Duodenal mucosa (tissue), 2 donors: ENCODE measurements around the gene SPARCL1.
"Not testable (repeated sequence)": the region's sequence is repeated elsewhere in the genome, so short reads cannot be mapped to it uniquely, and the experiment has no call there.

ENCODE experiments used
- H3K27ac ChIP-seq: one replicate; pipeline ENCODE4 v1.7.0; 2013; ENCODE audit warnings: low read depth, low read length
- H3K27me3 ChIP-seq, 2 donors: one replicate each; pipeline ENCODE4 v1.7.0; 2013; ENCODE audit warnings: low read length in 2 of 2, control low read depth in 1 of 2; ENCODE audit not compliant: insufficient read depth in 2 of 2, control insufficient read depth in 1 of 2
- H3K36me3 ChIP-seq, 2 donors: one replicate each; pipeline ENCODE4 v1.7.0; 2013; ENCODE audit warnings: low read length in 2 of 2, control low read depth in 1 of 2; ENCODE audit not compliant: insufficient read depth in 2 of 2, control insufficient read depth in 1 of 2
- H3K4me1 ChIP-seq, 2 donors: one replicate each; pipeline ENCODE4 v1.7.0; 2013; ENCODE audit warnings: low read length in 2 of 2, control low read depth in 1 of 2; ENCODE audit not compliant: insufficient read depth in 2 of 2, control insufficient read depth in 1 of 2
- H3K4me3 ChIP-seq, 2 donors: one replicate each; pipeline ENCODE4 v1.7.0; 2013; ENCODE audit warnings: low read length in 2 of 2, low read depth in 1 of 2
- H3K9ac ChIP-seq, 2 donors: one replicate each; pipeline ENCODE4 v1.7.0; 2013; ENCODE audit warnings: low read length in 2 of 2, low read depth in 1 of 2
- H3K9me3 ChIP-seq, 2 donors: one replicate each; pipeline ENCODE4 v1.7.0; 2013; ENCODE audit warnings: low read length in 2 of 2, control low read depth in 1 of 2; ENCODE audit not compliant: control insufficient read depth in 1 of 2

Gene SPARCL1

GRCh38 chr4:87462102-87462501 is 67.1 kb downstream of the SPARCL1 start:
- no peak overlapping the region for H3K4me3 ChIP-seq
- H3K4me1 ChIP-seq = no peaks in the 10 kb centered on the region
- no peak overlapping the region for H3K9ac ChIP-seq
- peaks cover 8 to 16% of the 10 kb centered on the region in 2 donors for H3K36me3 ChIP-seq
- H3K9me3 ChIP-seq = no peaks in the 10 kb centered on the region
- no peaks in the 10 kb centered on the region for H3K27me3 ChIP-seq
- no peak overlapping the region for H3K27ac ChIP-seq

DNA sequence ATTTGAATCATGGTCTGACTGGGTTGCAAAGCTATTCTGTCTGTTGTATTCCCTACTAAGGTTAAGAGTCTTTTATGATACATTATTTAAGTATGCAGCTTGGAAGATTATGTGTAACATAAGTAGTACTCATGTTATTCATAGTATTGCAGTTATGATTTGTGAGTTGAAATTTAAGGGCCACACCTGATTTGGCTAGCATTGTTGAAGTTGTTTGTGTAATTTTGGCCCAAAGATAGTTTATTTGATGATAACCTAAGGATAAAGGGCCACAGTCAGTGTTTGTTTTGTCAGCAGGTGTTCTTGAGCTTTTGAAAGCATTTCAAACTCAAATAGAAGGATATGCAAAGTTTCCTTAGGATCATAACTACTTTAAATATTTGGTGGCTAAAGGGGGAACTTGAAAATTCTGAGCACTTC is 67.9 kb downstream of the SPARCL1 start:
- Histone ChIP-seq H3K36me3 (peaks cover 8 to 16% of the 10 kb centered on the region in 2 donors), H3K4me3 (no peak overlapping the region), H3K27ac (no peak overlapping the region), H3K9ac (no peak overlapping the region), H3K9me3 (no peaks in the 10 kb centered on the region), H3K27me3 (no peaks in the 10 kb centered on the region), H3K4me1 (no peaks in the 10 kb centered on the region)

DNA sequence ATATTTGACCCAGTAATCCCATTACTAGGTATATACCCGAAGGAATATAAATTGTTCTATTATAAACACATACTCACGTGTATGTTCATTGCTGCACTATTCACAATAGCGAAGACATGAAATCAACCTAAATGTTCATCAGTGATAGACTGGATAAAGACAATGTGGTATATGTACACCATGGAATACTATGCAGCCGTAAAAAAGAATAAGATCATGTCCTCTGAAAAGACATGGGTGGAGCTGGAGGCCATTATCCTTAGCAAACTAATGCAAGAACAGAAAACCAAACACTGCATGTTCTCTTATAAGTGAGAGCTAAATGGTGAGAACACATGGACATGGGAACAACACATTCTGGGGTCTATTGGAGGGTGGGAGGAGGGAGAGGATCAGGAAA is 70.3 kb downstream of the SPARCL1 start:
- Histone ChIP-seq H3K4me3 (no peak overlapping the region), H3K9me3 (no peaks in the 10 kb centered on the region), H3K27ac (no peak overlapping the region), H3K9ac (no peak overlapping the region), H3K36me3 (peaks cover 8 to 21% of the 10 kb centered on the region in 2 donors), H3K4me1 (no peaks in the 10 kb centered on the region), H3K27me3 (no peaks in the 10 kb centered on the region)

GRCh38 chr4:87451537-87451936 is 77.6 kb downstream of the SPARCL1 start:
- peaks cover 0 to 27% of the 10 kb centered on the region in 2 donors for H3K36me3 ChIP-seq
- no peaks in the 10 kb centered on the region for H3K27me3 ChIP-seq
- H3K4me1 ChIP-seq = no peaks in the 10 kb centered on the region
- H3K4me3 ChIP-seq = no peak overlapping the region
- H3K27ac ChIP-seq = no peak overlapping the region
- H3K9ac ChIP-seq = no peak overlapping the region
- no peaks in the 10 kb centered on the region for H3K9me3 ChIP-seq

GRCh38 chr4:87446375-87446774 is 82.8 kb downstream of the SPARCL1 start:
- not testable (repeated sequence) for H3K4me1 ChIP-seq, H3K9ac ChIP-seq, H3K27ac ChIP-seq, H3K4me3 ChIP-seq, H3K9me3 ChIP-seq, H3K27me3 ChIP-seq
- H3K36me3 ChIP-seq = peaks cover 0 to 40% of the 10 kb centered on the region in 2 donors

DNA sequence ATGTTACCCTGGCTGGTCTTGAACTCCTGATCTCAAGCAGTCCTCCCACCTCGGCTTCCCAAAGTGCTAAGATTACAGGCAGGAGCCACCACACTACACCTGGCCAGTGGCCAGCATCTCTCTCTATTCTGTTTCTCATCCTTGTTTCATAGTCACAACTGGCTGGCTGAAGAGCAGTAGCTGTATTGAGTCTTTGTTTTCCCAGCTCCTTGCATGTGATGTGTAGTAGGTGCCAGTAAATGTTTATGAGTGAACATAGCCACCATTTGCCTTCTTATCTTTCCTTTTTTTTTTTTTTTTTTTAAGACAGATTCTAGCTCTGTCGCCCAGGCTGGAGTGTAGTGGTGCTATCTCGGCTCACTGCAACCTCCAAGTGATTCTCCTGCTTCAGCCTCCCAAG is 83.2 kb downstream of the SPARCL1 start:
- H3K9ac ChIP-seq = no peak overlapping the region
- H3K27me3 ChIP-seq = no peaks in the 10 kb centered on the region
- H3K4me1 ChIP-seq = no peaks in the 10 kb centered on the region
- no peak overlapping the region for H3K27ac ChIP-seq
- peaks cover 0 to 37% of the 10 kb centered on the region in 2 donors for H3K36me3 ChIP-seq
- no peaks in the 10 kb centered on the region for H3K9me3 ChIP-seq
- no peak overlapping the region for H3K4me3 ChIP-seq

- no peak overlapping the region for H3K4me3 ChIP-seq
- peaks cover 0 to 36% of the 10 kb centered on the region in 2 donors for H3K36me3 ChIP-seq
- H3K9me3 ChIP-seq = no peaks in the 10 kb centered on the region
- H3K4me1 ChIP-seq = no peaks in the 10 kb centered on the region
- no peak overlapping the region for H3K9ac ChIP-seq
- H3K27ac ChIP-seq = no peak overlapping the region
- no peaks in the 10 kb centered on the region for H3K27me3 ChIP-seq
Observed at GRCh38 chr4:87444741-87445140, 84.4 kb downstream of the SPARCL1 start.

DNA sequence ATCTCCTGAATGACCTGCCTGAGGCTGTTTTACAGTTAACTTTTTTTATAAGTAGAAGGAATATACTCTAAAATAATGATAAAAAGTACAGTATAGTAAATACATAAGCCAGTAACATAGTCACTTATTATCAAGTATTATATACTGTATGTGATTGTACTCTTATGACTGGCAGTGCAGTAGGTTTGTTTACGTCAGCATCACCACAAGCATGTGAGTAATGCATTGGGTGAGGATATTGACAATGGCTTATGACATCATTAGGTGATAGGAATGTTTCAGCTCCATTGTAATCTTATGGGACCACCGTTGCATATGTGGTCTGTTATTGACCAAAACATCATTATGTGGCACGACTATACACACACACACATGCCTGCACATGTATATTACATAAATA is 86.3 kb downstream of the SPARCL1 start:
- Histone ChIP-seq H3K9ac (no peak overlapping the region), H3K4me1 (no peaks in the 10 kb centered on the region), H3K9me3 (no peaks in the 10 kb centered on the region), H3K4me3 (no peak overlapping the region), H3K36me3 (peaks cover 0 to 48% of the 10 kb centered on the region in 2 donors), H3K27me3 (no peaks in the 10 kb centered on the region), H3K27ac (no peak overlapping the region)

DNA sequence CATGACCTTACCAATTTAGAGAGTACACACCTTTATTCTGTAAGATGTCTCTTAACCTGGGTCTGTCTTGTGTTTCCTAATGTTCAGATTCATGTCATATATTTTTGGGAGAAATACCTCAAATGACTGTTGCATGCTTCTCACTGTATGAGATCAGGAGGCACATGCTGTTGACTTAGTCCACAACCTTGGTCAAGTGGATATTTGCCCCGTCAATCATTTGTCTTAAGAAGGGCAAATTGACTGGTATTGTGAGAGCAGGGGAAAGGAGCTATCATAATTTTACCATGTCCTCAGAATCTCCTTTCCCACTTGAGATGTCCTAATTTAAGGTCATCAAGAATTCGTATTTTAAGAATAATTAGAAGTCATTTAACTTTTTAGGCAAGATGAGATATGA is 95.8 kb downstream of the SPARCL1 start:
- H3K4me1 ChIP-seq = peaks cover 0 to 3% of the 10 kb centered on the region in 2 donors
- no peak overlapping the region for H3K4me3 ChIP-seq
- H3K36me3 ChIP-seq = peaks cover 0 to 17% of the 10 kb centered on the region in 2 donors
- H3K27me3 ChIP-seq = no peaks in the 10 kb centered on the region
- H3K9ac ChIP-seq = no peak overlapping the region
- no peak overlapping the region for H3K27ac ChIP-seq
- no peaks in the 10 kb centered on the region for H3K9me3 ChIP-seq

- no peak overlapping the region for H3K27ac ChIP-seq
- no peaks in the 10 kb centered on the region for H3K27me3 ChIP-seq
- no peak overlapping the region for H3K9ac ChIP-seq
- H3K4me1 ChIP-seq = peaks cover 8 to 9% of the 10 kb centered on the region in 2 donors
- peaks cover 0 to 1% of the 10 kb centered on the region in 2 donors for H3K36me3 ChIP-seq
- no peak overlapping the region for H3K4me3 ChIP-seq
- H3K9me3 ChIP-seq = no peaks in the 10 kb centered on the region
Observed at GRCh38 chr4:87430038-87430437, 99.1 kb downstream of the SPARCL1 start.

DNA sequence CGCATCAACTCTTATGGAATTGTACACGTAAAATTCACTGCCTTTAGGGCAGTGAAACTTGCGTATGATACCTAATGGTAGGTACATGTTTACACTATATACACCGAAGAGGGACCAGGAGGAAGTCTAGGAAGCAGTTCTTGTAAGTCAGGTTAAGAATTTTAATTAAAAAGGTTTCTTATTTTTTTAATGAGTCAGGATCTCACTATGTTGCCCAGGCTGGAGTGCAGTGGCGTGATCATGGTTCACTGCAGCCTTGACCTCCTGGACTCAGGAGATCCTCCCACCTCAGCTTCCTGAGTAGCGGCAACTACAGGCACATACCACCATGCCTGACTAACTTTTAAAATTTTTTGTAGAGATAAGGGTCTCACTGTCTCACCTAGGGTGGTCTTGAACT is 100.2 kb downstream of the SPARCL1 start:
- Histone ChIP-seq H3K9ac (no peak overlapping the region), H3K4me1 (peaks cover 8 to 10% of the 10 kb centered on the region in 2 donors), H3K9me3 (no peaks in the 10 kb centered on the region), H3K4me3 (no peak overlapping the region), H3K27me3 (no peaks in the 10 kb centered on the region), H3K36me3 (no peaks in the 10 kb centered on the region), H3K27ac (no peak overlapping the region)
